Activated CD4-positive, alpha-beta T cell treated with anti-CD3 and anti-CD28 coated beads for 36 hours (primary cell): ENCODE data around the gene COMT. TPM values are rescaled to one million over a fixed set of nuclear protein-coding genes. Genes with fewer than 3 reads are reported as not detected.

Experiments
- ATAC-seq: fragments of 200-7000 bp; cut with Tn5 transposase; one replicate; pipeline ENCODE4 v1.10.0; 2021; ENCODE audit warnings: mild to moderate bottlenecking, moderate library complexity
- CTCF ChIA-PET: fragments of 350-600 bp; sonication (Branson Sonifier 250); formaldehyde crosslinking; loops from one replicate; lab custom pipeline; 2021; ENCODE audit warnings: antibody characterized with exemption; lab: Charles Lee
- POLR2A ChIA-PET: fragments of 350-600 bp; sonication (Branson Sonifier 250); formaldehyde crosslinking; loops from one replicate; lab custom pipeline; 2021; ENCODE audit warnings: antibody characterized with exemption, inconsistent platforms; lab: Charles Lee
- DNase-seq: peaks from one replicate; pipeline ENCODE4 v3.0.0-alpha.2; 2020
- H3K27ac Mint-ChIP-seq: one replicate; pipeline ENCODE4 v1.8.0; 2021; ENCODE audit warnings: mixed read lengths
- H3K27me3 Mint-ChIP-seq: one replicate; pipeline ENCODE4 v1.8.0; 2021; ENCODE audit warnings: mixed read lengths
- H3K36me3 Mint-ChIP-seq: one replicate; pipeline ENCODE4 v1.8.0; 2021; ENCODE audit warnings: low read depth, mixed read lengths
- H3K4me1 Mint-ChIP-seq: one replicate; pipeline ENCODE4 v1.8.0; 2021; ENCODE audit warnings: mixed read lengths
- H3K4me3 Mint-ChIP-seq: one replicate; pipeline ENCODE4 v1.8.0; 2021; ENCODE audit warnings: mild to moderate bottlenecking, moderate library complexity, mixed read lengths
- H3K9me3 Mint-ChIP-seq: one replicate; pipeline ENCODE4 v1.8.0; 2021; ENCODE audit warnings: low read depth, mixed read lengths
- intact Hi-C, 2 experiments: fragments of 100-400 bp; cut with DNase I in 1 of 2; cut with micrococcal nuclease in 1 of 2; formaldehyde crosslinking; loops; one replicate each; pipeline versions ENCODE4 v1.14.2 to v1.15.1; 2022 to 2024; cut with DNase I, micrococcal nuclease
- total RNA-seq, 2 experiments: library from RNA; stranded (reverse); gene quantifications; one replicate each; pipeline ENCODE4 v1.2.3, GENCODE V29; 2021

Gene COMT
- total RNA-seq, 2 experiments from 2014 or later: 63.5 to 78.5 TPM

DNA sequence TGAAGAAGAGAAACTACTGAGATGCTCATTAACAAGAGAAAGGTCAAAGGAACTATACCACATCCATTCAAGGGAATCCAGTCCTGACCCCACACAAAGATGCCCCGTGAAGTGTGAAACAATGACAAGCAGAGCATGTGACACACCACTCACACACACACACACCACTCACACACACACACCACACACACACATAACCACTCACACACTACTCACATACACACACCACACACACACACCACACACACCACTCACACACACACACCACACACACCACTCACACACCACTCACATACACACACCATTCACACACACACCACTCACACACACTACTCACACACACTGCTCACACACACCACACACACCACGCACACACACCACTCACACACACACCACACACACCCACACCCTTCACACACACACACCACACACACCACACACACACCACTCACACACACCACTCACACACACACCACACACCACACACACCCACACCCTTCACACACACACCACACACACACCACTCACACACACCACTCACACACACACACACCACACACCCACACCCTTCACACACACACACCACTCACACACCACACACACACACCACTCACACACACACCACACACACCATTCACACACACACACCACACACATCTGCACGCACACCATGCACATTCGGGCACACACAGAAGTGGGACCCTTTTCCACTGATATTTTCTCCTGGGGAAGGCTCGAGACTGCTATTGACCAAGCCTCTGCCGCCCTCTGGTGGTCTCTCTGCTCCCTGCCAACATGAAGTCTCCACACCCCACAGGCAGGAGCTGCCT is 32.0 kb upstream of the COMT start:
- ChIA-PET CTCF (interaction anchor here (0.6 to 5.2 kb wide), 24 partner anchors 9 to 976 kb away, joined by 3 to 83 read pairs (median 4); partner anchors contain the start of gene GP1BB), POLR2A (interaction anchor here (0.8 to 0.9 kb wide), 2 partner anchors 54 to 179 kb away, joined by 5 to 7 read pairs; no protein-coding TSS in a partner anchor)
- no peak overlapping the region for H3K4me3 Mint-ChIP-seq
- intact Hi-C loops: loop anchor here (1.0 to 2.0 kb wide), 3 partner anchors 65 to 179 kb away; no protein-coding TSS in a partner anchor
- DNase-seq (peak; percentile 92), ATAC-seq (peak; percentile 92)
- H3K4me1 Mint-ChIP-seq: peaks cover 8% of the 10 kb centered on the region
- H3K27ac Mint-ChIP-seq: peak overlapping the region; percentile 45
- peaks cover 2% of the 10 kb centered on the region for H3K9me3 Mint-ChIP-seq
- peaks cover 20% of the 10 kb centered on the region for H3K36me3 Mint-ChIP-seq
- no peaks in the 10 kb centered on the region for H3K27me3 Mint-ChIP-seq

DNA sequence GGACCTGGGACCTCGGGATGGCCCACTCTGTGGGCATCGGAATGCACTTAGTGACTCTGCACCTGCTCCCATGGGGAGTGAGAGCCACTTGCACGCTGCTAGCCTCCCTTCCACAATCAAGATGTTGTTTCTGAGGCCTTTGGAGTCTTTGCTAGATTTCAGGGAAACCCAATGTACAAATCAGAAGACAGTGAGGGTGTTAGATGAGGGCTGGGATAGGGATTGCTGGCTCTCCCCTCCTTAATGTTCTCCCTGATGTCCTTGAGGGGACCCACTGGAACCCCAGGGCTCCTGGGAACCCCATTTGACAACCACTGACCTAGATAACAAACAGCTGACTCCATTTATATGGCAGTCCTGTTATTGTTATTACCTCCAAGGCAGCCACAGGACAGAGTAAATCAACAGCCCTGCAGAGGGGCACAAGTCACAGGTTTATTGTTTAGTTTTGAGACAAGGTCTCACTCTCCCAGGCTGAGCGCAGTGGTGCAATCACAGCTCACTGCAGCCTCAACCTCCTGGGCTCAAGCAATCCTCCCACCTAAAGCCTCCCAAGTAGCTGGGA is 31.3 kb upstream of the COMT start:
- DNase-seq: no peak
- intact Hi-C loops: loop anchor here (1.0 to 2.0 kb wide), 3 partner anchors 65 to 180 kb away; no protein-coding TSS in a partner anchor
- Mint-ChIP-seq H3K27me3 (no peaks in the 10 kb centered on the region), H3K9me3 (peaks cover 2% of the 10 kb centered on the region), H3K4me1 (peaks cover 8% of the 10 kb centered on the region), H3K36me3 (peaks cover 25% of the 10 kb centered on the region), H3K4me3 (no peak overlapping the region), H3K27ac (no peak overlapping the region)
- POLR2A ChIA-PET: interaction anchor here (0.8 to 0.9 kb wide), 2 partner anchors 55 to 180 kb away, joined by 5 to 7 read pairs; no protein-coding TSS in a partner anchor
- CTCF ChIA-PET: interaction anchor here (0.6 to 5.2 kb wide), 27 partner anchors 9 to 1019 kb away, joined by 3 to 83 read pairs (median 3); partner anchors contain the start of genes GNB1L, GP1BB and RTL10
- no peak for ATAC-seq

DNA sequence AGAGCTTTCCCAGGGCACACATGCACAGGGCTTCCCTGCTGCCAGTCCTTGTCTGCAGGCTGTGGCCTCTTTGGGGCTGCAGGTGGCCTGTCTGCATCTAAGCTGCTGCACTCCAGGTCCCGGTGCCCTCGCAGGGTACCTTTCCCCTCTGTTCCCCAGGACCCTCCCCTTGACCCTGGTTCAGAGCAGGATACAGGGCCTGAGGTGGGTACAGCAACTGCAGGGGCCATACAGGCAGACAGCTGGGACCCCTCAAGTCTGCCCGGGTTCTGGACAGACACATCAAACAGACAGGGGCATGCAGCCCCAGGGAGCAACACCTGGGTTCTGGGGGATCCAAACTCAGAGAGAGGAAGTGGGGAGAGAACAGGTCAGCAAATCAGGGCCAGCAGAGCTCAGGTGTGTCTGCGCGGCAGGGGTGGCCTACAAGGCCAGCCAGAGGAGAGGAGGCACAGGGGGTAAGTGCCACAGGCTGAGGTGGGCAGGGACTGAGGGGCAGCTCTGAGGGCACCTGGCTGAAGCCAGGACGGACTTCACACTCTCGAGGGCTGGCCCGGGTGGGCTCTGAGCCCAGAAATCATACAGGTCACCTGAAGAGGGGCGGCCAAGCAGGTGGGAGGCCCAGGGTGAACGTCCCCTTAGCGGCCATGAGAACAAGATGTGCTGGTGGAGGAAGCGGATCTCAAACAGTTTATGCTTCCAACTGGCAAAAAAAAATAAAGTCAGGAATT is 29.9 kb upstream of the COMT start:
- ChIA-PET POLR2A (no interaction called here), CTCF (interaction anchor here (0.6 to 5.2 kb wide), 8 partner anchors 10 to 188 kb away, joined by 3 to 83 read pairs (median 3); partner anchors contain the start of genes GNB1L, GP1BB and RTL10)
- DNase-seq (no peak), ATAC-seq (no peak)
- H3K27ac Mint-ChIP-seq: no peak overlapping the region
- no peaks in the 10 kb centered on the region for H3K27me3 Mint-ChIP-seq
- peaks cover 8% of the 10 kb centered on the region for H3K4me1 Mint-ChIP-seq
- H3K4me3 Mint-ChIP-seq: no peak overlapping the region
- peaks cover 2% of the 10 kb centered on the region for H3K9me3 Mint-ChIP-seq
- intact Hi-C loops: loop anchor here in 1 of 2 experiments (2.0 kb wide), 1 partner anchor 67 kb away; no protein-coding TSS in a partner anchor
- peaks cover 23% of the 10 kb centered on the region for H3K36me3 Mint-ChIP-seq

DNA sequence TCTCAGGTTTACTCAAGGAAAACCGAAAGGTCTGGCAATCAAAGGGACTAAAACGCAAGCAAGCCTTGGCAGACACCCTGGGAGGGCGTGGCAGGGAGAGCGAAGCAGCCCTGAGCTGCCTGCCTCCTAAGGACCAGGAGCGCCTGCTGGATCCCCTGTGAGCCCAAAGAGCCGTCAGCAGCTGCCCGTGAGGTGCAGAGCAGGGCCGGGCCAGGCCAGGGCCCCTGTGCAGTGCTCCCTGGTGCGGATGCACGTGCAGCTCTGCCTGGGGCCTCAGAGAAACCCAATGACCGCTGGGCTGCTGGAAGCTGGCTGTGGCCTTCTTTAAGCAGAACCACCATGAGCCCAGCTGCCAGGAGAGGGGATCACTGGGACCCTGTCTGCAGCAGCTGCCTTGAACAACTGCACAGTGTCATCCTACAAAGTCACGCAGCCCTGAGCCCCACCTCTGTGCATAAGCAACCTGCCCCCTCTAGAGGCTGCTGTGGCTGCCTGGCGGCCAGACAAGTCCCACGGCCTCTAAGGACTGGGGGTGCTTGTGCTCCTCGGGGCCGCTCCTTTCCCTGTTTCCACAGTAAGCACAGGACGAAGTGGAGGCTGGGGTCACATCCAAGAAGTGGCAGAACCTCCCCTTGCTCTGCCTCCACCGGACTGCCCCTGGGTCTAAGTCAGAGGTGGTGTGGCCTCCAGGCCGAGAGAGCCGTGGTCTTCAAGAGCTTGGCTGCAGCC is 29.1 kb upstream of the COMT start:
- H3K27ac Mint-ChIP-seq: no peak overlapping the region
- intact Hi-C loops: no loop called here
- peaks cover 23% of the 10 kb centered on the region for H3K36me3 Mint-ChIP-seq
- DNase-seq (no peak), ATAC-seq (no peak)
- ChIA-PET POLR2A (no interaction called here), CTCF (interaction anchor here (0.5 to 5.2 kb wide), 4 partner anchors 181 to 757 kb away, joined by 3 to 83 read pairs (median 3); partner anchors contain the start of gene GP1BB)
- H3K27me3 Mint-ChIP-seq: no peaks in the 10 kb centered on the region
- peaks cover 2% of the 10 kb centered on the region for H3K9me3 Mint-ChIP-seq
- H3K4me1 Mint-ChIP-seq: peaks cover 8% of the 10 kb centered on the region
- no peak overlapping the region for H3K4me3 Mint-ChIP-seq

DNA sequence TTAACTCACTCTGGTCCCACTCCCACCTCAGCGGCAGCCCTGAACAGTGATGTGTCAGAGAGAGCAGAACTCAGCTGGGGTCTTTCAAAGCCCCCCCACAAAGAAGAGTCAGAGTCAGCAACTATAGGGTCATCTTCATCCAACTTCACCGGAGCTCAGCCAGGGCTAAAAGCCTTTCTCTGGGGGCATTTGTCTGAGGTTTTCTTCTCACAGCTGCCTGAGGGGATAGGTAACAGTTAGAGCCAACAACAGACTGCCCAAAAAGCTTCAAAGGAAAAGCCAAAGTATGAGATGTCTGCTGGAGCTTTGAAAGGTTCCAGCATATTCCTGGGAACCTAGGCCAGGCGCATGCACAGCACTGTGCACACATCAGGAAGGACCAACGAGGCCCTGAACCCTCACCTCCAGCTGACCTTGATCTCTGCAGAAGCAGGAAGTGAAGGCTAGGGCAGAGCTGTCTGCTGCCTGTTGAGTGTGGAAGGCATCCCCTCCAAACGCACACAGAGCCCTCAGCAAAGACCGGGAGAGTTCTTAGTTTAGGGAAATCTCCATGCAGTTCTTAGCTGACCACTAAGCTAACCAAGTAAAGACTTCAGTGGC is 28.1 kb upstream of the COMT start:
- no peak overlapping the region for H3K27ac Mint-ChIP-seq
- peaks cover 2% of the 10 kb centered on the region for H3K9me3 Mint-ChIP-seq
- no peak for ATAC-seq
- no peak overlapping the region for H3K4me3 Mint-ChIP-seq
- H3K27me3 Mint-ChIP-seq: no peaks in the 10 kb centered on the region
- intact Hi-C loops: no loop called here
- CTCF ChIA-PET: interaction anchor here (0.6 to 5.2 kb wide), 7 partner anchors 35 to 222 kb away, joined by 3 to 83 read pairs (median 3); partner anchors contain the start of gene GP1BB
- POLR2A ChIA-PET: no interaction called here
- H3K4me1 Mint-ChIP-seq: peaks cover 8% of the 10 kb centered on the region
- DNase-seq: no peak
- peaks cover 22% of the 10 kb centered on the region for H3K36me3 Mint-ChIP-seq

DNA sequence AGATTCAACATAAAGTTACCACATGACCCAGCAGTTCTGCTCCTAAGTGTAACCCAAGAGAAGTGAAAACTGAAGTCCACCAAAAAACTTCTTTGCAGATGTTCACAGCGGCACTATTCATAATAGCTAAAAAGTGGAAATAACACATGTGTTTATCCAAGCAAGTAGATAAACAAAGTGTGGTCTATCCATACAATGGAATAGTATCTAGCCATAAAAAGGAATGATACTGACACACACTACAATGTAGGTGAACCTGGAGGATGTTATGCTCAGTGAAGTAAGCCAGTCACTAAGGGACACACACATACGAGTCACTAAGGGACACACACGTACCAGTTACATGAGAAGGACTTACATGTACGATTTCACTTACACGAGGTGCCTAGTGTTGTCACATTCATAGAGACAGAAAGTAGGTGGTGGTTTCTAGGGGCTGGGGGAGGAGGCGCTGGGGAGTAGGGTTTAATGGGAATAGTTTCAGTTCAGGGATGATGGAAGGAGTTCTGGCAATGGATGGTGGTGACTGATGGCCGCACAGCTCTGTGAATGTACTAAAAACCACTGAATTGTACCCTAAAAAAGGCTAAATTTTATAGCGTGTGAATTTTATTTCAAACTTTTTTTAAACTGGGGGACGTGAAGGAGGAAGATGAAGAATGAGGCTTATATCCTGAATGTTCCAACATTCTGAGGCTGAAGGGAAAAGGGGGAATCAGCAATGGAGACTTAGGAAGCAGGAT is 27.2 kb upstream of the COMT start:
- no peak for ATAC-seq
- intact Hi-C loops: no loop called here
- Mint-ChIP-seq H3K36me3 (peaks cover 21% of the 10 kb centered on the region), H3K27ac (no peak overlapping the region), H3K4me1 (peaks cover 8% of the 10 kb centered on the region), H3K9me3 (peaks cover 2% of the 10 kb centered on the region), H3K4me3 (no peak overlapping the region), H3K27me3 (no peaks in the 10 kb centered on the region)
- CTCF ChIA-PET: interaction anchor here (0.7 to 5.2 kb wide), 5 partner anchors 34 to 223 kb away, joined by 3 to 83 read pairs (median 3); no protein-coding TSS in a partner anchor
- POLR2A ChIA-PET: no interaction called here
- DNase-seq: no peak

DNA sequence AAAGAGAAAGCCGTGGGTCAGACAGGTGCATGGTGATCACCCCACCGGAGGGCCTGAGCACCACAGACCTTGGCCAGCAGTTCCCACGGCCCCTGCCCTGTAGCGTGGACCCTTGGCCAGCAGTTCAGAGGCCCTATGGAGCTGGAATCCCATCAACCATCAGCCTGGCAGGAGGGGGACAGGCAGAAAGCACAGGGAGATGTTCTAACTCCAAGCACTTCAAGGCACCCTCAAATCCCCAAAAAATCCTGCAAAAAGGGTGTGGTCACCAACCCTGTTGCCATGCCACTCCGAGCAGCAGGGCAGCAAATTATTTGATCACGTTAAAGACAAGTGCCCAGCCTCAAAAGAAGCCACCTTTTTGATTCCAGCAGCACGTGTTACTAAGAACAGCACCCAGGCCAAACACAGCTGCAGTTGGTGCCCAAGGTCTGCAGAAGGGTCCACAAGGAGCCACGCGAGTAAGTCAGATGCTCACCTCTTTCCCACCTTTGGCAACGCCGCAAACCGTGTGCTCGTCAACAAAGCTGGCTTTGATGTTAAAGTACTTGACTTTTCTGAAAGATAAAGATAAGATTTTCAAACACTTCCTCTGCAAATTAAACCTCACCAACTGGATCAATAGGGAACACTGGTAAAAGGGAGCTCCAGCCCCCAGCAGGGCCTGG is 26.2 kb upstream of the COMT start:
- POLR2A ChIA-PET: no interaction called here
- Mint-ChIP-seq H3K27me3 (no peaks in the 10 kb centered on the region), H3K4me1 (no peaks in the 10 kb centered on the region), H3K27ac (no peak overlapping the region), H3K4me3 (no peak overlapping the region), H3K9me3 (peaks cover 2% of the 10 kb centered on the region), H3K36me3 (peaks cover 21% of the 10 kb centered on the region)
- CTCF ChIA-PET: interaction anchor here (0.7 to 1.1 kb wide), 3 partner anchors 181 to 185 kb away, joined by 3 to 5 read pairs (median 4); no protein-coding TSS in a partner anchor
- DNase-seq: no peak
- intact Hi-C loops: no loop called here
- ATAC-seq: no peak

DNA sequence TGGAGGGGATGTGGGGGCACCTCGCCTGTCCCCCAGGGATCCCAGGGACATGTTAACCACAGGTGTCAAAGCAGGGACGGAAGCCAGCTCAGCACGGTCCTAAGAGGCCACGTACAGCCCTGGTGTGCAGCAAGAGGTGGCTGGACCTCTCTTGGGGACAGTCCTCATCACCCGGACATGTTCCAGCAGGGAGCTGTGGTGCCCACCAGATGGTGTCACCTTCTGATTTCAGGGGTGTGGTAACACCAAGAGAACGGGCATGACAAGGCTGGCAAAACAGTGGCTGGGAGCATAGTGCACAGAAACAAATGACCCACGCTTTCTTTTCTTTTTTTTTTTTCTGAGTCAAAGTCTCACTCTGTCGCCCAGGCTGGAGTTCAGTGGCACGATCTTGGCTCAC is 25.6 kb upstream of the COMT start:
- peaks cover 2% of the 10 kb centered on the region for H3K9me3 Mint-ChIP-seq
- H3K36me3 Mint-ChIP-seq: peaks cover 21% of the 10 kb centered on the region
- ATAC-seq (no peak), DNase-seq (no peak)
- H3K4me1 Mint-ChIP-seq: no peaks in the 10 kb centered on the region
- CTCF ChIA-PET: interaction anchor here (0.7 to 1.1 kb wide), 3 partner anchors 182 to 186 kb away, joined by 3 to 5 read pairs (median 4); no protein-coding TSS in a partner anchor
- no peaks in the 10 kb centered on the region for H3K27me3 Mint-ChIP-seq
- H3K27ac Mint-ChIP-seq: no peak overlapping the region
- H3K4me3 Mint-ChIP-seq: no peak overlapping the region
- intact Hi-C loops: no loop called here
- POLR2A ChIA-PET: no interaction called here

DNA sequence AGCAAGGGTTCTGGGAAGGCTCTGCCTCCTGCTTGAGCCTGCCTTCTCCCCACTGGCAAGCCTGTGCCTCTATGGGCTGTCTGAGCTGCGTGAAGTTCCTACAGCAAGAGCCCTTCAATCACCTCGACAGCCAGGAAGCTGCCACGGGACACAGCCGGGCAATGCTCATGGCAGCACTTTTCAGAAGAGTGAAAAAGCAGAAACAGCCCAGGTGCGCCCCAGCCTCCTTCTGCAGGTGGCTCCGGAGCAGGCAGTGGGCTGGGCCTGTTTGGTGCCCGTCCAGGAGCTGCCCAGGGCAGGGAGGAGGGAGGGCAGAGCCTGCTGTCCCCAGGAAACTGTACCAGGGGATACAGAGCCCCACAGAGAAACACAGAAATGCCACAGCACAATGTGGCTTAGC is 24.6 kb upstream of the COMT start:
- H3K27ac Mint-ChIP-seq: no peak overlapping the region
- H3K27me3 Mint-ChIP-seq: no peaks in the 10 kb centered on the region
- intact Hi-C loops: no loop called here
- DNase-seq (no peak), ATAC-seq (no peak)
- H3K36me3 Mint-ChIP-seq: peaks cover 21% of the 10 kb centered on the region
- no peak overlapping the region for H3K4me3 Mint-ChIP-seq
- ChIA-PET CTCF (interaction anchor here (0.9 to 1.0 kb wide), 3 partner anchors 25 to 187 kb away, joined by 3 to 5 read pairs (median 3); no protein-coding TSS in a partner anchor), POLR2A (no interaction called here)
- H3K9me3 Mint-ChIP-seq: peaks cover 2% of the 10 kb centered on the region
- H3K4me1 Mint-ChIP-seq: no peaks in the 10 kb centered on the region
